Head of caudate nucleus (tissue), 42 donors: ENCODE data around the gene STAMBP.
A peak's percentile ranks its signal among the peaks of the same experiment; 100 is the strongest.
"Not testable (repeated sequence)": the region's sequence is repeated elsewhere in the genome, so short reads cannot be mapped to it uniquely, and the experiment has no call there.

Source experiments
- DNase-seq, 42 donors: peaks; one replicate each; pipeline versions ENCODE4 v3.0.0 to v3.0.0-alpha.2; 2020 to 2021; ENCODE audit warnings: mixed read lengths in 7 of 42
- intact Hi-C: fragments of 100-400 bp; cut with DNase I; formaldehyde crosslinking; loops from one replicate; pipeline ENCODE4 v1.15.0; 2022

Gene STAMBP

GRCh38 chr2:73877071-73877802 lies 48.5 kb downstream of the STAMBP start:
- no peak for DNase-seq
- intact Hi-C loops, result no loop called here

GRCh38 chr2:73877984-73878383 lies 49.2 kb downstream of the STAMBP start:
- DNase-seq, intact Hi-C loops: not testable (repeated sequence)

- intact Hi-C loops, result no loop called here
- DNase-seq, result no peak
Observed at GRCh38 chr2:73885406-73885805, 56.6 kb downstream of the STAMBP start.

- intact Hi-C loops, result no loop called here
- no peak for DNase-seq
Observed at GRCh38 chr2:73886357-73886756, 57.6 kb downstream of the STAMBP start.

GRCh38 chr2:73887596-73888353 lies 59.0 kb downstream of the STAMBP start:
- intact Hi-C loops, DNase-seq: not testable (repeated sequence)

- intact Hi-C loops, result no loop called here
Observed at GRCh38 chr2:73888388-73888787, 59.6 kb downstream of the STAMBP start.

GRCh38 chr2:73889206-73889605 lies 60.4 kb downstream of the STAMBP start:
- intact Hi-C loops, result no loop called here
- no peak for DNase-seq

More at GRCh38 chr2:73888388-73888787, 59.6 kb downstream of the STAMBP start:
- no peak for DNase-seq

GRCh38 chr2:73890301-73891092 lies 61.7 kb downstream of the STAMBP start:
- intact Hi-C loops, result no loop called here
- no peak for DNase-seq

GRCh38 chr2:73891276-73891901 lies 62.6 kb downstream of the STAMBP start:
- intact Hi-C loops, result no loop called here
- no peak for DNase-seq

- DNase-seq, result no peak
- intact Hi-C loops, result no loop called here
Observed at GRCh38 chr2:73892631-73893329, 64.0 kb downstream of the STAMBP start, which contains the start of gene ACTG2. ACTG2 (plus strand) TSS chr2:73893008; CDS start chr2:73901312, 8,304 bp downstream.

- DNase-seq, result peak in 1 of 42 donors; percentile 21
- intact Hi-C loops, result no loop called here
Observed at GRCh38 chr2:73893764-73894474, 65.2 kb downstream of the STAMBP start.

- DNase-seq, result no peak
- intact Hi-C loops, result no loop called here
Observed at GRCh38 chr2:73894475-73894850, 65.7 kb downstream of the STAMBP start.

GRCh38 chr2:73894877-73895276 lies 66.1 kb downstream of the STAMBP start:
- DNase-seq, result no peak
- intact Hi-C loops, result no loop called here

- intact Hi-C loops, result no loop called here
- DNase-seq, result no peak
Observed at GRCh38 chr2:73895473-73895872, 66.7 kb downstream of the STAMBP start.

- DNase-seq, result no peak
- intact Hi-C loops, result no loop called here
Observed at GRCh38 chr2:73896362-73897239, 67.8 kb downstream of the STAMBP start.

- DNase-seq, result no peak
- intact Hi-C loops, result no loop called here
Observed at GRCh38 chr2:73897240-73897583, 68.5 kb downstream of the STAMBP start.

GRCh38 chr2:73897934-73898333 lies 69.2 kb downstream of the STAMBP start:
- no peak for DNase-seq
- intact Hi-C loops, result no loop called here
